K562 (cell line): ENCODE measurements around the gene SDC3. TPM values are rescaled to one million over a fixed set of nuclear protein-coding genes. Genes with fewer than 3 reads are reported as not detected.

Experiments used
- ARID1B ChIP-seq: fragments of 450-650 bp; IDR thresholded peaks from 2 replicates; pipeline ENCODE4 v1.6.1; 2016; ENCODE audit warnings: antibody characterized with exemption, mild to moderate bottlenecking, inconsistent platforms
- DPF2 ChIP-seq: fragments of 450-650 bp; IDR thresholded peaks from 2 replicates; pipeline ENCODE4 v1.6.1; 2016
- E2F3 ChIP-seq: fragments of 250-450 bp; sonication (Bioruptor Pico); IDR thresholded peaks from 2 replicates; pipeline ENCODE4 v1.4.0; 2020; ENCODE audit warnings: mild to moderate bottlenecking
- EGR1 ChIP-seq: fragments of 450-650 bp; conservative IDR thresholded peaks from 2 replicates; pipeline ENCODE4 v1.6.1; 2017; ENCODE audit warnings: mild to moderate bottlenecking
- EP300 ChIP-seq: IDR thresholded peaks from 2 replicates; pipeline ENCODE4 v1.6.1; 2012; ENCODE audit warnings: low read length, improper control_type of control experiment
- FOS ChIP-seq: IDR thresholded peaks from 3 replicates; pipeline ENCODE4 v1.6.1; 2011; ENCODE audit not compliant: insufficient read length; ENCODE audit errors: extremely low read depth
- HSF4 ChIP-seq: fragments of 250-450 bp; sonication (Bioruptor Pico); IDR thresholded peaks from 2 replicates; pipeline ENCODE4 v2.1.2; 2022; ENCODE audit warnings: mild to moderate bottlenecking, moderate library complexity, borderline replicate concordance
- JUN ChIP-seq, 2 experiments: sonication (generic) in 1 of 2; formaldehyde crosslinking in 1 of 2; IDR thresholded peaks; 2 replicates each; pipeline versions ENCODE4 v1.6.1 to v1.8.0; 2012 to 2022; ENCODE audit warnings: borderline replicate concordance in 2 of 2, mild to moderate bottlenecking in 2 of 2, improper control_type of control experiment in 1 of 2, low read depth in 1 of 2, low read length in 1 of 2, missing genetic modification reagents in 1 of 2
- JUND ChIP-seq, 2 experiments: IDR thresholded peaks; 2 replicates in 1 of 2; 3 replicates in 1 of 2; pipeline ENCODE4 v1.6.1; 2011; ENCODE audit warnings: borderline replicate concordance in 2 of 2, low read depth in 2 of 2, low read length in 2 of 2, improper control_type of control experiment in 1 of 2, missing biosample characterization in 1 of 2, missing genetic modification characterization in 1 of 2, missing genetic modification reagents in 1 of 2
- KLF1 ChIP-seq: fragments of 450-650 bp; IDR thresholded peaks from 2 replicates; pipeline ENCODE4 v1.6.1; 2016; ENCODE audit warnings: missing genetic modification characterization, missing compliant biosample characterization
- MYNN ChIP-seq, 2 experiments: sonication (generic); formaldehyde crosslinking in 1 of 2; IDR thresholded peaks; 2 replicates each; pipeline versions ENCODE4 v1.5.0 to v1.6.1; 2016 to 2020; ENCODE audit warnings: antibody characterized with exemption in 1 of 2, missing genetic modification reagents in 1 of 2
- NFRKB ChIP-seq: fragments of 450-650 bp; IDR thresholded peaks from 2 replicates; pipeline ENCODE4 v1.6.1; 2016; ENCODE audit warnings: low read depth
- RREB1 ChIP-seq: fragments of 250-450 bp; sonication (Bioruptor Pico); IDR thresholded peaks from 2 replicates; pipeline ENCODE4 v1.4.0; 2020
- SMAD4 ChIP-seq: fragments of 250-450 bp; sonication (Bioruptor Pico); conservative IDR thresholded peaks from 2 replicates; pipeline ENCODE4 v1.8.0; 2021; ENCODE audit warnings: inconsistent platforms, mild to moderate bottlenecking, moderate library complexity
- TEAD4 ChIP-seq, 2 experiments: sonication (generic) in 1 of 2; formaldehyde crosslinking in 1 of 2; IDR thresholded peaks; 2 replicates each; pipeline versions ENCODE4 v1.6.1 to v1.8.0; 2012 to 2022; ENCODE audit warnings: borderline replicate concordance in 1 of 2, inconsistent platforms in 1 of 2, low read length in 1 of 2, mild to moderate bottlenecking in 1 of 2, missing genetic modification reagents in 1 of 2
- TFAM ChIP-seq: fragments of 250-450 bp; sonication (Bioruptor Pico); conservative IDR thresholded peaks from 2 replicates; pipeline ENCODE4 v1.5.0; 2021; ENCODE audit warnings: mild to moderate bottlenecking, moderate library complexity
- ZNF324 ChIP-seq: fragments of 250-450 bp; sonication (Bioruptor Pico); IDR thresholded peaks from 2 replicates; pipeline ENCODE4 v1.4.0; 2020; ENCODE audit warnings: mild to moderate bottlenecking
- polyA plus RNA-seq, 8 experiments: library from polyadenylated mRNA; depleted of rRNA in 4 of 8; stranded (reverse) in 5 of 8; unstranded in 3 of 8; fragments of >200 nt; fragmentation: Nextera tagmentation in 2 of 8; fragmentation: Illumina TruSeq in 1 of 8; extraction: Ambion mirVana in 2 of 8; extraction: Trizol in 1 of 8; gene quantifications; 2 replicates each; pipeline versions ENCODE4 v1.2.1 to v1.2.3, GENCODE V29; 2011 to 2014; ENCODE audit warnings: inconsistent platforms in 1 of 8, missing spikeins in 1 of 8
- total RNA-seq, 7 experiments: library from RNA; depleted of rRNA in 6 of 7; stranded (reverse); fragments of >200 nt in 6 of 7; fragmentation: Illumina TruSeq in 2 of 7; extraction: Trizol in 2 of 7; gene quantifications; 2 replicates each; pipeline versions ENCODE4 v1.2.1 to v1.2.3, GENCODE V29; 2011 to 2021; ENCODE audit warnings: low replicate concordance in 1 of 7

The SDC3 gene
- total and polyA plus RNA-seq, 9 of the 15 experiments (the other 6 are each of a cell fraction or from before 2014, with no cell fraction given): 0.38 to 44.1 (median 12.1) TPM

DNA sequence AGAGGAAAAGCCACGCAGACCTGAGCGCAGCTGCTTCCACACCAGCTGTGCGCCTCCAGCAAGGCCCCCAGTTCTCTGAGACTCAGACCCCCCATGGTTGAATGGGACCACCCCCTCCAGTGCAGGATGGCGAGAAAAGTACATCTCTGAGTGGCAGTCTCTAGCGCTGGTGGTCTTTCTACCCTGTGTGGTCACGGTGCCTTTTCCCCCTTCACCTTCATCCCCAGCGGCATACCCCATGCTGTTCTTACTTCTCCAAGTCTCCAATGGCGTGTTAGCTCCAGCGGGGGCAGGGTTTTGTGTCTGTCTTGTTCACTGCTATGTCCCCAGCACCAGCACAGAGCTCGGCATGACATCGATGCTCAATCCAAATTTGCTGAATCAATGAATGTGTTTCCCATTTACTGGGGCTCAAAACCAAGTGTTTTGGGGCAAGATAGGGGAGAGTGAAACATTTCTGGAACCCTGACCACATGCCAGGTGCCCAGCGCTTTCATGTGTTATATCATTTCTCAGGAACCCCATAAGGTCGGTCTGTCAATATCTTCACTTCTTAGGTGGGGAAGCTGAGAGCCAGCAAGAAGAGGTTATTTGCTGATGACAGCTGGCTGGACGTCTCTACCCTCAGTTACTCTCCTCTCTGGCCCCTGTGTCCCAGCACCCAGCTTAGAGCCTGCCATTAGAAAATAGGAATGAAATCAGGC lies 959 bp upstream of the SDC3 start (continued):
- TF ChIP-seq RREB1 (no peak), ARID1B (0 out of 2 replicates have a peak, but pooled peaks have one; percentile 2), TFAM (CRISPR knock-in tag) (no peak), MYNN (IDR thresholded peaks at IDR 0.05) (no peak), MYNN (CRISPR knock-in tag; IDR thresholded peaks at IDR 0.05) (no peak), NFRKB (peak; percentile 39; the same call in 1 of the 2 replicates), JUN (IDR thresholded peaks at IDR 0.05; ENCODE audit: borderline replicate concordance, low read depth, low read length) (no peak), JUN (CRISPR knock-in tag; IDR thresholded peaks at IDR 0.05; ENCODE audit: borderline replicate concordance) (no peak), DPF2 (0 out of 2 replicates have a peak, but pooled peaks have one; percentile 13), FOS (no peak), EP300 (no peak), HSF4 (CRISPR knock-in tag) (no peak), E2F3 (no peak), KLF1 (tag) (no peak), EGR1 (no peak), TEAD4 (IDR thresholded peaks at IDR 0.05; ENCODE audit: low read length) (no peak), TEAD4 (CRISPR knock-in tag; IDR thresholded peaks at IDR 0.05; ENCODE audit: borderline replicate concordance) (no peak), SMAD4 (0 out of 2 replicates have a peak, but pooled peaks have one; percentile 37), ZNF324 (CRISPR knock-in tag) (no peak), JUND (IDR thresholded peaks at IDR 0.05; ENCODE audit: borderline replicate concordance, low read depth, low read length) (no peak), JUND (tag; IDR thresholded peaks at IDR 0.05; ENCODE audit: borderline replicate concordance, low read depth, low read length) (no peak)
